ENCODE data around the gene MST1R. TPM values are rescaled to one million over a fixed set of nuclear protein-coding genes. Genes with fewer than 3 reads are reported as not detected.
"Not testable (repeated sequence)": the region's sequence is repeated elsewhere in the genome, so short reads cannot be mapped to it uniquely, and the experiment has no call there.

Gene MST1R
- total and polyA plus RNA-seq, 7 donors = 0.38 to 1.7 (median 0.61) TPM

DNA sequence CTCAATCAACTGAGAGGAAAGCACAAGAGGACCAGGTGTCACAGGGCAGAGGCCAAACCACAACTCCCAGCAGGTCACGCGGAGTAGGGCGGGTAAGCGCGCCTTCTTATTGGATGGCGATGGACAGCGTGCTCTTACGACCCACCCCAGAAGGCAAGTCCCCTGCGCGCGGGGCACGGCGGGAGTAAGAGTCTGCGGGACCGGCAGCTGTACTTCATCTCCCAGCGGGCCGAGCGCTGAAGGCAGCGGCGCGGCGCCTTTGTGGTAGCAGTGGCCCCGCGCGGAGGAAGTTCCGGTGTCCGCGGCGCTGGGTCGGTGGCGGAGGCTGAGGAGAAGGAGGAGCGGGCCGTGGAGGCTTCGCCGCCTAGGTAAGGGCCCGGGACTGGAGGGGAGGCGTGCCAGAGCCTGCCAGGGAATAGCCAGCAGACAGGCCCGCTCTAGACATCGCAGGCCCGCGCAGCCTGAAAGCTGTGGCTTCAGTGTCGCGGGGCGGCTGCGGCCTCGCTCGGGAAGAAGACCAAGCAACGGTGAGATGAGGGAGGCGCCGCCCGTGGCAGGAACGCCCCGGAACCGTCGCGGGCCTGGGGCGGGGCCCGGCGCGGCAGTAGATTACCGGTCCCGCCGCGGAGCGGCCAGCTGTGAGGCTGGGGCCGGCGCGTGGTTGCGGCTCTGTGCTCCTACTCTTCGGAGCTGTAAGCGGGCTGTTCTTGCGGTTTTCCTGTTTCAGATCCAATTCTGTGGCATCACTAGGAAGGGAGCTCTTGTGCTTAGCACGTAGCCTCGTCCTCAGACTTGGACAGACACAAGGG is 36.4 kb upstream of the MST1R start, which contains the start of gene RBM6:
RBM6 (plus strand) TSS at position 293 of the 809 bp plus-strand sequence. CDS start 22,492 bp downstream, outside the sequence.
- DNase-seq (peak; percentile 99), ATAC-seq (peak; percentile 97 to 98 (median 98))
- no peaks in the 10 kb centered on the region for H3K27me3 ChIP-seq (ENCODE audit: insufficient read depth in 3 of 3, low read length in 2 of 3)
- no peaks in the 10 kb centered on the region for H3K36me3 ChIP-seq (ENCODE audit: insufficient read depth in 1 of 2, low read depth in 1 of 2)
- peak within 1 kb of the TSS; percentile 84 for H3K4me3 ChIP-seq
- 0 to 1% (median 0%) methylated on average over 70 to 74 of the region's 74 CpGs for WGBS, 3 donors
- intact Hi-C loops (cut with DNase I) = no loop called here
- H3K27ac ChIP-seq = peak within 1 kb of the TSS; percentile 94
- peaks cover 13% of the 10 kb centered on the region for H3K4me1 ChIP-seq
- H3K9me3 ChIP-seq = no peaks in the 10 kb centered on the region
- TF ChIP-seq, protein P1, sequence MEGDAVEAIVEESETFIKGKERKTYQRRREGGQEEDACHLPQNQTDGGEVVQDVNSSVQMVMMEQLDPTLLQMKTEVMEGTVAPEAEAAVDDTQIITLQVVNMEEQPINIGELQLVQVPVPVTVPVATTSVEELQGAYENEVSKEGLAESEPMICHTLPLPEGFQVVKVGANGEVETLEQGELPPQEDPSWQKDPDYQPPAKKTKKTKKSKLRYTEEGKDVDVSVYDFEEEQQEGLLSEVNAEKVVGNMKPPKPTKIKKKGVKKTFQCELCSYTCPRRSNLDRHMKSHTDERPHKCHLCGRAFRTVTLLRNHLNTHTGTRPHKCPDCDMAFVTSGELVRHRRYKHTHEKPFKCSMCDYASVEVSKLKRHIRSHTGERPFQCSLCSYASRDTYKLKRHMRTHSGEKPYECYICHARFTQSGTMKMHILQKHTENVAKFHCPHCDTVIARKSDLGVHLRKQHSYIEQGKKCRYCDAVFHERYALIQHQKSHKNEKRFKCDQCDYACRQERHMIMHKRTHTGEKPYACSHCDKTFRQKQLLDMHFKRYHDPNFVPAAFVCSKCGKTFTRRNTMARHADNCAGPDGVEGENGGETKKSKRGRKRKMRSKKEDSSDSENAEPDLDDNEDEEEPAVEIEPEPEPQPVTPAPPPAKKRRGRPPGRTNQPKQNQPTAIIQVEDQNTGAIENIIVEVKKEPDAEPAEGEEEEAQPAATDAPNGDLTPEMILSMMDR (IDR thresholded peaks at IDR 0.05) = no peak

- H3K27ac ChIP-seq = no peak overlapping the region
- DNase-seq = no peak
- H3K4me3 ChIP-seq = no peak overlapping the region
- H3K27me3 ChIP-seq (ENCODE audit: insufficient read depth in 3 of 3, low read length in 2 of 3) = no peaks in the 10 kb centered on the region
- intact Hi-C loops (cut with DNase I) = no loop called here
- WGBS, 3 donors = 37 to 53% (median 39%) methylated on average over 3 of the region's 3 CpGs
- H3K4me1 ChIP-seq = peaks cover 13% of the 10 kb centered on the region
- H3K9me3 ChIP-seq = no peaks in the 10 kb centered on the region
- ATAC-seq = no peak
- TF ChIP-seq, protein P1 (IDR thresholded peaks at IDR 0.05) = no peak
- H3K36me3 ChIP-seq (ENCODE audit: insufficient read depth in 1 of 2, low read depth in 1 of 2) = no peaks in the 10 kb centered on the region
Measured at GRCh38 chr3:49937090-49937489, 33.4 kb upstream of the MST1R start.

DNA sequence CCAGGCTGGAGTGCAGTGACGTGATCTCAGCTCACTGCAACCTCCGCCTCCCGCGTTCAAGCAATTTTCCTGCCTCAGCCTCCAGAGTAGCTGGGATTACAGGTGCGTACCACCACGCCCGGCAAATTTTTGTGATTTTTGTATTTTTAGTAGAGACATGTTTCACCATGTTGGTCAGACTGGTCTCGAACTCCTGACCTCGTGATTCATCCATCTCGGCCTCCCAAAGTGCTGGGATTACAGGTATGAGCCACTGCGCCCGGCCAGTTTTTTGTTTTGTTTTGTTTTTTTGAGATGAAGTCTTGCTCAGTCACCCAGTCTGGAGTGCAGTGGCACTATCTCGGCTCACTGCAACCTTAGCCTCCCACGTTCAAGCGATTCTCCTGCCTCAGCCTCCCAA is 28.6 kb upstream of the MST1R start:
- H3K4me3 ChIP-seq; H3K36me3 ChIP-seq (ENCODE audit: insufficient read depth in 1 of 2, low read depth in 1 of 2); H3K27ac ChIP-seq; H3K27me3 ChIP-seq (ENCODE audit: insufficient read depth in 3 of 3, low read length in 2 of 3); H3K9me3 ChIP-seq; DNase-seq; ATAC-seq; intact Hi-C loops (cut with DNase I): not testable (repeated sequence)
- WGBS, 3 donors = 94 to 96% (median 94%) methylated on average over 15 of the region's 15 CpGs
- peaks cover 18% of the 10 kb centered on the region for H3K4me1 ChIP-seq

- 82 to 93% (median 90%) methylated on average over 1 of the region's 1 CpG for WGBS, 3 donors
Measured at GRCh38 chr3:49930922-49931321, 27.2 kb upstream of the MST1R start.

GRCh38 chr3:49930168-49930690 is 26.6 kb upstream of the MST1R start:
- H3K4me1 ChIP-seq = peaks cover 22% of the 10 kb centered on the region
- H3K27me3 ChIP-seq (ENCODE audit: insufficient read depth in 3 of 3, low read length in 2 of 3) = no peaks in the 10 kb centered on the region
- H3K27ac ChIP-seq = peak overlapping the region; percentile 93
- intact Hi-C loops (cut with DNase I) = no loop called here
- H3K4me3 ChIP-seq = peak overlapping the region; percentile 84
- H3K9me3 ChIP-seq = no peaks in the 10 kb centered on the region
- ATAC-seq (peak in 3 of 4 donors; percentile 0 to 31 (median 4)), DNase-seq (no peak)
- 16 to 20% (median 19%) methylated on average over 16 of the region's 16 CpGs for WGBS, 3 donors
- TF ChIP-seq, protein P1 (IDR thresholded peaks at IDR 0.05) = no peak
- H3K36me3 ChIP-seq (ENCODE audit: insufficient read depth in 1 of 2, low read depth in 1 of 2) = no peaks in the 10 kb centered on the region

More at GRCh38 chr3:49930922-49931321, 27.2 kb upstream of the MST1R start:
- TF ChIP-seq, protein P1 (IDR thresholded peaks at IDR 0.05) = no peak
- DNase-seq (no peak), ATAC-seq (no peak)
- intact Hi-C loops (cut with DNase I) = no loop called here
- no peaks in the 10 kb centered on the region for H3K36me3 ChIP-seq (ENCODE audit: insufficient read depth in 1 of 2, low read depth in 1 of 2)
- peak overlapping the region; percentile 84 for H3K4me3 ChIP-seq
- H3K27me3 ChIP-seq (ENCODE audit: insufficient read depth in 3 of 3, low read length in 2 of 3) = no peaks in the 10 kb centered on the region
- H3K4me1 ChIP-seq = peaks cover 18% of the 10 kb centered on the region
- H3K27ac ChIP-seq = peak overlapping the region; percentile 93
- H3K9me3 ChIP-seq = no peaks in the 10 kb centered on the region
